AG09319 (cell line): ENCODE measurements around the gene NFIB.

Experiments
- DNase-seq: peaks from one replicate; pipeline ENCODE4 v3.0.0-alpha.2; 2010; ENCODE audit warnings: low read depth; ENCODE audit errors: extremely low read depth
- CTCF ChIP-seq: IDR thresholded peaks from 2 replicates; pipeline ENCODE4 v1.5.1; 2011; ENCODE audit warnings: low read depth, mild to moderate bottlenecking, inconsistent platforms, low read length, moderate library complexity

NFIB gene

GRCh38 chr9:14313951-14314423 is at the start of gene NFIB:
Gene NFIB (minus strand): TSS chr9:14314141. CDS start chr9:14313511, 630 bp downstream.
- no peak for TF ChIP-seq CTCF

GRCh38 chr9:14362175-14362574 is 48.2 kb upstream of the NFIB start:
- TF ChIP-seq CTCF, result no peak
- DNase-seq, result no peak

More at GRCh38 chr9:14313951-14314423, at the start of gene NFIB:
- DNase-seq, result no peak

GRCh38 chr9:14361074-14361473 is 47.1 kb upstream of the NFIB start:
- TF ChIP-seq CTCF, result no peak
- DNase-seq, result no peak

- TF ChIP-seq CTCF, result no peak
- no peak for DNase-seq
Measured at GRCh38 chr9:14358523-14358922, 44.6 kb upstream of the NFIB start.

GRCh38 chr9:14356351-14357265 is 42.7 kb upstream of the NFIB start:
- no peak for DNase-seq
- TF ChIP-seq CTCF, result no peak

GRCh38 chr9:14354201-14354600 is 40.3 kb upstream of the NFIB start:
- no peak for TF ChIP-seq CTCF
- no peak for DNase-seq
